Mucosa of rectum (tissue), 2 donors: ENCODE results near the gene BCKDHA.
A peak's percentile ranks its signal among the peaks of the same experiment; 100 is the strongest.
"Not testable (repeated sequence)": the region's sequence is repeated elsewhere in the genome, so short reads cannot be mapped to it uniquely, and the experiment has no call there.

Experiments used
- H3K27ac ChIP-seq, 2 donors: one replicate each; pipeline ENCODE4 v1.7.0; 2013; ENCODE audit warnings: inconsistent platforms in 2 of 2, low read depth in 2 of 2, low read length in 2 of 2
- H3K27me3 ChIP-seq, 2 donors: one replicate each; pipeline ENCODE4 v1.7.0; 2013; ENCODE audit warnings: low read length in 2 of 2; ENCODE audit not compliant: control insufficient read depth in 2 of 2, insufficient read depth in 2 of 2
- H3K36me3 ChIP-seq, 2 donors: one replicate each; pipeline ENCODE4 v1.7.0; 2013; ENCODE audit warnings: low read length in 2 of 2; ENCODE audit not compliant: control insufficient read depth in 2 of 2, insufficient read depth in 2 of 2
- H3K4me1 ChIP-seq, 2 donors: one replicate each; pipeline ENCODE4 v1.7.0; 2013; ENCODE audit warnings: low read length in 2 of 2, mild to moderate bottlenecking in 1 of 2; ENCODE audit not compliant: control insufficient read depth in 2 of 2, insufficient read depth in 2 of 2
- H3K4me3 ChIP-seq, 2 donors: one replicate each; pipeline ENCODE4 v1.7.0; 2013; ENCODE audit warnings: low read length in 2 of 2
- H3K9ac ChIP-seq, 2 donors: one replicate each; pipeline ENCODE4 v1.7.0; 2013; ENCODE audit warnings: low read length in 2 of 2, low read depth in 1 of 2, mild to moderate bottlenecking in 1 of 2
- H3K9me3 ChIP-seq, 2 donors: one replicate each; pipeline ENCODE4 v1.7.0; 2013; ENCODE audit warnings: low read length in 2 of 2; ENCODE audit not compliant: control insufficient read depth in 2 of 2
- donor health status: healthy.
- donor health status: Normal muscosa, but diverticular disease.

Gene BCKDHA

GRCh38 chr19:41433171-41433570, 35.6 kb downstream of the BCKDHA start:
- no peak overlapping the region for H3K4me3 ChIP-seq
- no peaks in the 10 kb centered on the region for H3K27me3 ChIP-seq
- no peaks in the 10 kb centered on the region for H3K9me3 ChIP-seq
- peaks cover 22 to 34% of the 10 kb centered on the region in 2 donors for H3K36me3 ChIP-seq
- H3K4me1 ChIP-seq, result peaks cover 6 to 9% of the 10 kb centered on the region in 2 donors
- H3K9ac ChIP-seq, result no peak overlapping the region
- H3K27ac ChIP-seq, result no peak overlapping the region

DNA sequence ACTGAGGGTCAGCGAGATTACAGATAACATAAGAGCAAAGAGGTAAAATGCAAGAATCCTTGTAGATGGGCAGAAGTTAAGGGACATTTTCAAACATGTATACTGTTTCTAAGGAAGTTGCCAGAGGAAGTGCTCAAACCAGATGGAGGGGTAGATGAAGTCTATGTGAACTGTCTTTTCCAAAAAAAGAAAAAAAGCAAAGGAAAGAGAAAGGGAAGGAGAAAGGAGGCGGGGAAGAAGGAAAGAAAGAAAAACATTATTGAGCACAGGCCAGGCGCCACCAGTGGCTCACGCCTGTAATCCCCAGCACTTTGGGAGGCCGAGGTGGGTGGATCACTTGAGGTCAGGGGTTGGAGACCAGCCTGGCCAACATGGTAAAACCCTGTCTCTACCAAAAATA, 36.8 kb downstream of the BCKDHA start:
- H3K27ac ChIP-seq, result no peak overlapping the region
- peaks cover 22 to 34% of the 10 kb centered on the region in 2 donors for H3K36me3 ChIP-seq
- no peaks in the 10 kb centered on the region for H3K27me3 ChIP-seq
- H3K9me3 ChIP-seq, result no peaks in the 10 kb centered on the region
- H3K9ac ChIP-seq, result no peak overlapping the region
- H3K4me1 ChIP-seq, result peaks cover 3 to 10% of the 10 kb centered on the region in 2 donors
- H3K4me3 ChIP-seq, result no peak overlapping the region

- not testable (repeated sequence) for H3K9ac ChIP-seq, H3K4me3 ChIP-seq, H3K27ac ChIP-seq, H3K9me3 ChIP-seq, H3K27me3 ChIP-seq
- peaks cover 22 to 34% of the 10 kb centered on the region in 2 donors for H3K36me3 ChIP-seq
- peaks cover 8 to 13% of the 10 kb centered on the region in 2 donors for H3K4me1 ChIP-seq
Measured at GRCh38 chr19:41435376-41435775, 37.8 kb downstream of the BCKDHA start.

DNA sequence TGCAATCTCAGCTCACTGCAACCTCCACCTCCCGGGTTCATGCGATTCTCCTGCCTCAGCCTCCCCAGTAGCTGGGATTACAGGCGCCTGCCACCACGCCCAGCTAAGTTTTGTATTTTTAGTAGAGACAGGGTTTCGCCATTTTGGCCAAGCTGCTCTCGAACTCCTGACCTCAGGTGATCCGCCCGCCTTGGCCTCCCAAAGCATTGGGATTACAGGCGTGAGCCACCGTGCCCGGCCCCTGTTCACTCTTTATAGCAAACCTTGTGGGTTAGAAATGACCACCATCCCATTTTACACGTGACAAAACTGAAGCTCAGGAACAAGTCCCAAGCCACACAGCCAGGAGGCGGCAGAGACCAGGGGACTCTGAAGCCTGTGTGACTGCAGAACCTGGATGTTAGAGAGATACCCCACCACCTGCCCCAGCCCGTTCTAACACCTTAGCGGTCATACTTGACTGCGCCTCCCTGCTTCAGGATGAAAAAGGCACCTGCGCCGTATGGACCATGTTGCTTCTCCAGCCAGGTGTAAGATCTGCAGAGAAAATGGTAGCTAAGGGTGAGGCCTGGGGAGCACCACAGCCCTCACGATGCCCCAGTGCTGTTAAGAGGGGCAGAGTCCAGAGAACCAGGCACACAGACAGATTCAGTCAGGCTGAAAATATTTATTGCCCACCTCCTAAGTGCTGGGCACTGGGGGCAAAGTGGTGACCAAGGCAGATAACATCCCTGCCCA, 38.5 kb downstream of the BCKDHA start:
- peak overlapping the region in 1 of 2 donors; percentile 32 for H3K27ac ChIP-seq
- no peak overlapping the region for H3K4me3 ChIP-seq
- no peak overlapping the region for H3K9ac ChIP-seq
- H3K27me3 ChIP-seq, result no peaks in the 10 kb centered on the region
- no peaks in the 10 kb centered on the region for H3K9me3 ChIP-seq
- H3K4me1 ChIP-seq, result peaks cover 8 to 13% of the 10 kb centered on the region in 2 donors
- peaks cover 22 to 34% of the 10 kb centered on the region in 2 donors for H3K36me3 ChIP-seq

DNA sequence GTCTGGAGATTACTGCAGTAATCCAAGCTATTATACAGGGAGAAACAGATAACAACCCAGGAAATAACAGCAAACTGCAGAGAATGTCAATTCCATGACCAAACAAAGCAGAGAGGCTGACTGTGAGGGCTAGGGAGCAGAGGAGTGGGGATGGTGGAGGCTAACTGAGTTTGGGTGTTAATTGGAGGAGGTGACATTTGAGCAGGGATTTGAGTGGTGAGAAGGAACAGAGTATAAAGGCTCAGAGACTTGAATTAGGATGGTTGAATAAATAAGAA, 39.0 kb downstream of the BCKDHA start:
- Histone ChIP-seq H3K9me3 (no peaks in the 10 kb centered on the region), H3K27ac (peak overlapping the region; percentile 44 to 48), H3K27me3 (no peaks in the 10 kb centered on the region), H3K9ac (peak overlapping the region in 1 of 2 donors; percentile 26), H3K36me3 (peaks cover 22 to 31% of the 10 kb centered on the region in 2 donors), H3K4me3 (no peak overlapping the region), H3K4me1 (peaks cover 8 to 13% of the 10 kb centered on the region in 2 donors)

DNA sequence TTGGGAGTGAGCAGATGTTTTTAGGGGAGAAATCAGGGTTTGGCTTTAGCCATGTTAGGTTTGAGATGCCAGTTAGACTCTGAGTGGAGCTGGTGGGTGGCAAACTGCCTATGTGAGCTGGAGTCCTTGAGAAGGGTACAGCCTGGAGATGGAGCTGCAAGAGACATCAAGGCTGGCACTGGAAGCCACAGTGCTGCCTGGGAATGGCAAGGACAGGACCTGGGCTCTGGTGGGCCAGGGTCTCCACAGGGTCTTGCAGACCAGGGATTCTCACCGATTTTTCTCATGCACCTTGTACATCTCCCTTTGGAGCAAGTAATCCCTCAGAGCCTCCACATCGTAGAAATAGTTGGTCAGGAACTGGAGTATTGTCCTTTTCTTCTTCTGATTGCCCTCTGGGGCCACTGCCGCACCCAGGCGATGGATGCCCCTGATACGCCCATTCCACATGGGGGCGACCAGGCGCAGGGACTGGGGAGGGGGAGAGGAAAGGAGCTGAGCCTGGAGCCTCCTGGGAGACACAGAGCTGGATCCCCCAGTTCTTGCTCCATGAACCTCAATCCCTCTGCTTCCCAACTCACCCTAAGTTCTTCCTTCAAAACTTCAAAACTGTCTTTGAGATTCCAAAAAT, 40.4 kb downstream of the BCKDHA start:
- H3K4me1 ChIP-seq, result peaks cover 8 to 13% of the 10 kb centered on the region in 2 donors
- no peaks in the 10 kb centered on the region for H3K27me3 ChIP-seq
- H3K27ac ChIP-seq, result no peak overlapping the region
- no peaks in the 10 kb centered on the region for H3K9me3 ChIP-seq
- peaks cover 10 to 18% of the 10 kb centered on the region in 2 donors for H3K36me3 ChIP-seq
- no peak overlapping the region for H3K4me3 ChIP-seq
- H3K9ac ChIP-seq, result no peak overlapping the region

DNA sequence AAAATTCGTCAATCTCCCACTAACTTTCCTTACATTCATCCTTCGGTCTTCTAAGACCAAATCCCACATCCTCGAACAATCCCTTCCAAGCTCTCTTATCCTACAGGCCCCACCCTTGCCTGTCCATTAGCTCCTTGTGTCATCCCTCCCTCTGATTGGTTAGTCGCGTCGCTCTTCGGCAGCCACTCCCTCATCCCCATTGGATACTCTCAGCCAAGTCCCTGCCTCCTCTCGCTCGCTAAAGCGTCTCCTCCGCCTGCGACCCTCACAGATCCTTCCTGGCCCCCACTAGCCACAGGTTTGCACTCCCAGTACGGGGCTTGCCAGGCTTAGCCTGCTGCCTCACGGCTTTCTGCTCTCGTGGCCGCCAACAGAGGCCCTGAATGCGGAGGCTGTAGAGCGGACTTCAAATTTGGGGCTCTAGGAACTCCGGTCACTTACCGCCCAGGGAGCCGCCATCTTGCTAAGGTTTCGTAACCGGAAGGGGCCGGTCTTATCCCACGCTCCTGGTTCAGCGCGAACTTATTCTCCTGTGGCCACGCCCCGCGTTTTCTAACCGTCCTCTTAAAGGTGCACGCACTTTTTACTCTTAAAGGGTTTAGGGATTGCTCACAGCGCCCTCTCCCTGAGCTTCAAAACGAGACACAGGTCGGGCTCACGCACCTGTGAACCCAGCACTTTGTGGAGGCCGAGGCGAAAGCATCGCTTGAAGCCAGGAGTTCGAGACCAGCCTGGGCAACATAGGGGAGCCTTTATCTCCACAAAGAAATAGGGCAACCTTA, 42.0 kb downstream of the BCKDHA start, which contains the start of gene DMAC2:
TSS of gene DMAC2 (minus strand) at position 472 of the 782 bp plus-strand sequence. CDS start at position 459, 13 bp downstream.
- H3K36me3 ChIP-seq, result peaks cover 5 to 13% of the 10 kb centered on the region in 2 donors

GRCh38 chr19:41441321-41441945, 43.8 kb downstream of the BCKDHA start:
- Histone ChIP-seq H3K4me1 (peaks cover 8 to 13% of the 10 kb centered on the region in 2 donors), H3K4me3 (no peak overlapping the region), H3K9ac (no peak overlapping the region)

More for the DNA sequence above, 42.0 kb downstream of the BCKDHA start, which contains the start of gene DMAC2:
- Histone ChIP-seq H3K27me3 (no peaks in the 10 kb centered on the region), H3K9me3 (no peaks in the 10 kb centered on the region), H3K4me1 (peaks cover 8 to 13% of the 10 kb centered on the region in 2 donors), H3K9ac (peak within 1 kb of the TSS; percentile 90 to 95), H3K4me3 (peak within 1 kb of the TSS; percentile 91 to 98), H3K27ac (peak within 1 kb of the TSS; percentile 93 to 98)

GRCh38 chr19:41442473-41443355, 45.1 kb downstream of the BCKDHA start, which contains the start of gene ERICH4:
Gene ERICH4, plus strand, starts transcription at chr19:41443156. Its CDS starts 14 bp downstream, at chr19:41443170.
- peaks cover 8 to 11% of the 10 kb centered on the region in 2 donors for H3K4me1 ChIP-seq
- peaks cover 3 to 4% of the 10 kb centered on the region in 2 donors for H3K27me3 ChIP-seq
- H3K9me3 ChIP-seq, result no peaks in the 10 kb centered on the region

More at GRCh38 chr19:41441321-41441945, 43.8 kb downstream of the BCKDHA start:
- peaks cover 0 to 3% of the 10 kb centered on the region in 2 donors for H3K27me3 ChIP-seq
- no peaks in the 10 kb centered on the region for H3K9me3 ChIP-seq
- H3K27ac ChIP-seq, result no peak overlapping the region
- H3K36me3 ChIP-seq, result peaks cover 5 to 9% of the 10 kb centered on the region in 2 donors

More at GRCh38 chr19:41442473-41443355, 45.1 kb downstream of the BCKDHA start, which contains the start of gene ERICH4:
- no peak within 1 kb of the TSS for H3K4me3 ChIP-seq
- H3K27ac ChIP-seq, result no peak within 1 kb of the TSS
- no peak within 1 kb of the TSS for H3K9ac ChIP-seq
- peaks cover 4% of the 10 kb centered on the region in 2 donors for H3K36me3 ChIP-seq
